ENCODE measurements around the gene LDB1.

Gene LDB1

GRCh38 chr10:102109166-102110116 lies 10.7 kb downstream of the LDB1 start:
- H3K27me3 ChIP-seq (ENCODE audit: insufficient read depth, low read length), result no peaks in the 10 kb centered on the region
- no peak overlapping the region for H2AFZ ChIP-seq (ENCODE audit: low read length, unreplicated experiment)
- peaks cover 34% of the 10 kb centered on the region for H3K79me2 ChIP-seq (ENCODE audit: control insufficient read depth, insufficient read depth, low read length, unreplicated experiment)
- no peak overlapping the region for H3K27ac ChIP-seq (ENCODE audit: low read depth, low read length)
- H3K36me3 ChIP-seq (ENCODE audit: insufficient read depth, low read length), result peaks cover 10% of the 10 kb centered on the region; the same call in 1 of the 2 replicates
- no peak overlapping the region for H3K4me3 ChIP-seq (ENCODE audit: low read depth, low read length)
- H3K4me1 ChIP-seq (ENCODE audit: control insufficient read depth, insufficient read depth, low read length, unreplicated experiment), result peaks cover 10% of the 10 kb centered on the region

- Histone ChIP-seq H3K27me3 (ENCODE audit: insufficient read depth, low read length) (no peaks in the 10 kb centered on the region), H2AFZ (ENCODE audit: low read length, unreplicated experiment) (no peak overlapping the region), H3K4me3 (ENCODE audit: low read depth, low read length) (no peak overlapping the region), H3K36me3 (ENCODE audit: insufficient read depth, low read length) (peaks cover 10% of the 10 kb centered on the region; the same call in 1 of the 2 replicates), H3K27ac (ENCODE audit: low read depth, low read length) (no peak overlapping the region), H3K79me2 (ENCODE audit: control insufficient read depth, insufficient read depth, low read length, unreplicated experiment) (peaks cover 9% of the 10 kb centered on the region), H3K4me1 (ENCODE audit: control insufficient read depth, insufficient read depth, low read length, unreplicated experiment) (no peaks in the 10 kb centered on the region)
Observed at GRCh38 chr10:102106998-102107397, 13.2 kb downstream of the LDB1 start.

- Histone ChIP-seq H3K4me3 (ENCODE audit: low read depth, low read length) (no peak overlapping the region), H2AFZ (ENCODE audit: low read length, unreplicated experiment) (no peak overlapping the region), H3K4me1 (ENCODE audit: control insufficient read depth, insufficient read depth, low read length, unreplicated experiment) (no peaks in the 10 kb centered on the region), H3K36me3 (ENCODE audit: insufficient read depth, low read length) (no peaks in the 10 kb centered on the region), H3K27ac (ENCODE audit: low read depth, low read length) (peak overlapping the region; percentile 5; the same call in 1 of the 2 replicates), H3K79me2 (ENCODE audit: control insufficient read depth, insufficient read depth, low read length, unreplicated experiment) (no peaks in the 10 kb centered on the region), H3K27me3 (ENCODE audit: insufficient read depth, low read length) (no peaks in the 10 kb centered on the region)
Observed at GRCh38 chr10:102102421-102102820, 17.7 kb downstream of the LDB1 start.

- Histone ChIP-seq H3K4me1 (ENCODE audit: control insufficient read depth, insufficient read depth, low read length, unreplicated experiment) (no peaks in the 10 kb centered on the region), H3K27ac (ENCODE audit: low read depth, low read length) (no peak overlapping the region), H3K4me3 (ENCODE audit: low read depth, low read length) (no peak overlapping the region), H2AFZ (ENCODE audit: low read length, unreplicated experiment) (no peak overlapping the region), H3K36me3 (ENCODE audit: insufficient read depth, low read length) (no peaks in the 10 kb centered on the region), H3K27me3 (ENCODE audit: insufficient read depth, low read length) (no peaks in the 10 kb centered on the region), H3K79me2 (ENCODE audit: control insufficient read depth, insufficient read depth, low read length, unreplicated experiment) (no peaks in the 10 kb centered on the region)
Observed at GRCh38 chr10:102101152-102101551, 19.0 kb downstream of the LDB1 start.

GRCh38 chr10:102096449-102096848 lies 23.7 kb downstream of the LDB1 start:
- H3K36me3 ChIP-seq (ENCODE audit: insufficient read depth, low read length), result no peaks in the 10 kb centered on the region

GRCh38 chr10:102090772-102091171 lies 29.4 kb downstream of the LDB1 start:
- Histone ChIP-seq H3K27ac (ENCODE audit: low read depth, low read length) (no peak overlapping the region), H3K27me3 (ENCODE audit: insufficient read depth, low read length) (no peaks in the 10 kb centered on the region), H3K4me1 (ENCODE audit: control insufficient read depth, insufficient read depth, low read length, unreplicated experiment) (peaks cover 5% of the 10 kb centered on the region), H3K79me2 (ENCODE audit: control insufficient read depth, insufficient read depth, low read length, unreplicated experiment) (no peaks in the 10 kb centered on the region), H3K36me3 (ENCODE audit: insufficient read depth, low read length) (no peaks in the 10 kb centered on the region), H3K4me3 (ENCODE audit: low read depth, low read length) (no peak overlapping the region), H2AFZ (ENCODE audit: low read length, unreplicated experiment) (no peak overlapping the region)

More at GRCh38 chr10:102096449-102096848, 23.7 kb downstream of the LDB1 start:
- Histone ChIP-seq H2AFZ (ENCODE audit: low read length, unreplicated experiment) (no peak overlapping the region), H3K4me1 (ENCODE audit: control insufficient read depth, insufficient read depth, low read length, unreplicated experiment) (no peaks in the 10 kb centered on the region), H3K79me2 (ENCODE audit: control insufficient read depth, insufficient read depth, low read length, unreplicated experiment) (no peaks in the 10 kb centered on the region), H3K4me3 (ENCODE audit: low read depth, low read length) (no peak overlapping the region), H3K27ac (ENCODE audit: low read depth, low read length) (no peak overlapping the region), H3K27me3 (ENCODE audit: insufficient read depth, low read length) (no peaks in the 10 kb centered on the region)

- Histone ChIP-seq H3K27ac (ENCODE audit: low read depth, low read length) (no peak overlapping the region), H3K36me3 (ENCODE audit: insufficient read depth, low read length) (no peaks in the 10 kb centered on the region), H2AFZ (ENCODE audit: low read length, unreplicated experiment) (no peak overlapping the region), H3K79me2 (ENCODE audit: control insufficient read depth, insufficient read depth, low read length, unreplicated experiment) (no peaks in the 10 kb centered on the region), H3K27me3 (ENCODE audit: insufficient read depth, low read length) (no peaks in the 10 kb centered on the region), H3K4me3 (ENCODE audit: low read depth, low read length) (no peak overlapping the region), H3K4me1 (ENCODE audit: control insufficient read depth, insufficient read depth, low read length, unreplicated experiment) (peaks cover 5% of the 10 kb centered on the region)
Observed at GRCh38 chr10:102086196-102086595, 34.0 kb downstream of the LDB1 start.

GRCh38 chr10:102085336-102085735 lies 34.8 kb downstream of the LDB1 start:
- Histone ChIP-seq H3K4me3 (ENCODE audit: low read depth, low read length) (no peak overlapping the region), H3K4me1 (ENCODE audit: control insufficient read depth, insufficient read depth, low read length, unreplicated experiment) (peaks cover under 1% of the 10 kb centered on the region), H3K27me3 (ENCODE audit: insufficient read depth, low read length) (no peaks in the 10 kb centered on the region), H3K36me3 (ENCODE audit: insufficient read depth, low read length) (no peaks in the 10 kb centered on the region), H3K27ac (ENCODE audit: low read depth, low read length) (no peak overlapping the region), H2AFZ (ENCODE audit: low read length, unreplicated experiment) (no peak overlapping the region), H3K79me2 (ENCODE audit: control insufficient read depth, insufficient read depth, low read length, unreplicated experiment) (no peaks in the 10 kb centered on the region)

- Histone ChIP-seq H3K27me3 (ENCODE audit: insufficient read depth, low read length) (no peaks in the 10 kb centered on the region), H3K4me1 (ENCODE audit: control insufficient read depth, insufficient read depth, low read length, unreplicated experiment) (no peaks in the 10 kb centered on the region), H3K36me3 (ENCODE audit: insufficient read depth, low read length) (no peaks in the 10 kb centered on the region), H3K4me3 (ENCODE audit: low read depth, low read length) (no peak overlapping the region), H2AFZ (ENCODE audit: low read length, unreplicated experiment) (no peak overlapping the region), H3K79me2 (ENCODE audit: control insufficient read depth, insufficient read depth, low read length, unreplicated experiment) (no peaks in the 10 kb centered on the region), H3K27ac (ENCODE audit: low read depth, low read length) (no peak overlapping the region)
Observed at GRCh38 chr10:102083541-102083940, 36.6 kb downstream of the LDB1 start.

- H2AFZ ChIP-seq (ENCODE audit: low read length, unreplicated experiment), result no peak overlapping the region
- peaks cover 11% of the 10 kb centered on the region for H3K79me2 ChIP-seq (ENCODE audit: control insufficient read depth, insufficient read depth, low read length, unreplicated experiment)
- no peaks in the 10 kb centered on the region for H3K36me3 ChIP-seq (ENCODE audit: insufficient read depth, low read length)
- H3K4me1 ChIP-seq (ENCODE audit: control insufficient read depth, insufficient read depth, low read length, unreplicated experiment), result no peaks in the 10 kb centered on the region
- H3K27me3 ChIP-seq (ENCODE audit: insufficient read depth, low read length), result no peaks in the 10 kb centered on the region
- no peak overlapping the region for H3K4me3 ChIP-seq (ENCODE audit: low read depth, low read length)
- no peak overlapping the region for H3K27ac ChIP-seq (ENCODE audit: low read depth, low read length)
Observed at GRCh38 chr10:102072673-102073527, 47.3 kb downstream of the LDB1 start.
